ENCODE results near the gene SAFB2.

The SAFB2 gene

GRCh38 chr19:5545984-5546383 lies 76.6 kb downstream of the SAFB2 start:
- no peak for TF ChIP-seq USF1 (IDR thresholded peaks at IDR 0.05)
- no peak for TF ChIP-seq REST (IDR thresholded peaks at IDR 0.05; ENCODE audit: low read depth)
- TF ChIP-seq ZBTB7A (IDR thresholded peaks at IDR 0.05; ENCODE audit: low read depth) = no peak
- no peak for TF ChIP-seq MAX (IDR thresholded peaks at IDR 0.05)
- no peak for TF ChIP-seq TAF1 (IDR thresholded peaks at IDR 0.05; ENCODE audit: low read depth)
- TF ChIP-seq TCF12 (IDR thresholded peaks at IDR 0.05; ENCODE audit: low read depth) = no peak
- TF ChIP-seq EP300 (IDR thresholded peaks at IDR 0.05; ENCODE audit: borderline replicate concordance) = no peak
- TF ChIP-seq FOXM1 (IDR thresholded peaks at IDR 0.05; ENCODE audit: borderline replicate concordance, low read depth) = no peak

- no peak for TF ChIP-seq TEAD4 (IDR thresholded peaks at IDR 0.05)
- no peak for TF ChIP-seq YY1 (IDR thresholded peaks at IDR 0.05; ENCODE audit: low read depth)
- TF ChIP-seq ZBTB7A (IDR thresholded peaks at IDR 0.05; ENCODE audit: low read depth) = no peak
- no peak for TF ChIP-seq REST (IDR thresholded peaks at IDR 0.05; ENCODE audit: low read depth)
- no peak for TF ChIP-seq MAX (IDR thresholded peaks at IDR 0.05)
- TF ChIP-seq NFIC (IDR thresholded peaks at IDR 0.05) = no peak
- TF ChIP-seq EP300 (IDR thresholded peaks at IDR 0.05; ENCODE audit: borderline replicate concordance) = no peak
- no peak for TF ChIP-seq EGR1 (IDR thresholded peaks at IDR 0.05)
- no peak for TF ChIP-seq TCF12 (IDR thresholded peaks at IDR 0.05; ENCODE audit: low read depth)
- no peak for TF ChIP-seq CEBPB (IDR thresholded peaks at IDR 0.05)
- TF ChIP-seq TAF1 (IDR thresholded peaks at IDR 0.05; ENCODE audit: low read depth) = no peak
- no peak for TF ChIP-seq FOXM1 (IDR thresholded peaks at IDR 0.05; ENCODE audit: borderline replicate concordance, low read depth)
- no peak for TF ChIP-seq RAD21 (IDR thresholded peaks at IDR 0.05; ENCODE audit: low read depth)
- no peak for TF ChIP-seq CREB1 (IDR thresholded peaks at IDR 0.05; ENCODE audit: low read depth)
- TF ChIP-seq USF1 (IDR thresholded peaks at IDR 0.05) = no peak
Observed at GRCh38 chr19:5545051-5545450, 77.5 kb downstream of the SAFB2 start.

GRCh38 chr19:5542665-5543064 lies 79.9 kb downstream of the SAFB2 start:
- no peak for TF ChIP-seq NFIC (IDR thresholded peaks at IDR 0.05)
- no peak for TF ChIP-seq ZBTB7A (IDR thresholded peaks at IDR 0.05; ENCODE audit: low read depth)
- TF ChIP-seq TEAD4 (IDR thresholded peaks at IDR 0.05) = no peak
- TF ChIP-seq CREB1 (IDR thresholded peaks at IDR 0.05; ENCODE audit: low read depth) = no peak
- TF ChIP-seq TAF1 (IDR thresholded peaks at IDR 0.05; ENCODE audit: low read depth) = no peak
- no peak for TF ChIP-seq EP300 (IDR thresholded peaks at IDR 0.05; ENCODE audit: borderline replicate concordance)

GRCh38 chr19:5541456-5541855 lies 81.1 kb downstream of the SAFB2 start:
- TF ChIP-seq MAX (IDR thresholded peaks at IDR 0.05) = no peak
- TF ChIP-seq YY1 (IDR thresholded peaks at IDR 0.05; ENCODE audit: low read depth) = no peak
- no peak for TF ChIP-seq TCF12 (IDR thresholded peaks at IDR 0.05; ENCODE audit: low read depth)
- no peak for TF ChIP-seq TAF1 (IDR thresholded peaks at IDR 0.05; ENCODE audit: low read depth)
- TF ChIP-seq USF1 (IDR thresholded peaks at IDR 0.05) = no peak
- no peak for TF ChIP-seq CREB1 (IDR thresholded peaks at IDR 0.05; ENCODE audit: low read depth)
- TF ChIP-seq NFIC (IDR thresholded peaks at IDR 0.05) = no peak
- TF ChIP-seq TEAD4 (IDR thresholded peaks at IDR 0.05) = no peak
- no peak for TF ChIP-seq RAD21 (IDR thresholded peaks at IDR 0.05; ENCODE audit: low read depth)
- no peak for TF ChIP-seq CEBPB (IDR thresholded peaks at IDR 0.05)
- no peak for TF ChIP-seq ZBTB7A (IDR thresholded peaks at IDR 0.05; ENCODE audit: low read depth)
- no peak for TF ChIP-seq REST (IDR thresholded peaks at IDR 0.05; ENCODE audit: low read depth)
- TF ChIP-seq EGR1 (IDR thresholded peaks at IDR 0.05) = no peak

Data from Ishikawa (cell line).